Liver (tissue), 9 donors: Measurements from ENCODE around the gene SLC1A5. TPM values are rescaled to one million over a fixed set of nuclear protein-coding genes. Genes with fewer than 3 reads are reported as not detected.

Experiments
- DNase-seq: peaks from one replicate; pipeline ENCODE4 v3.0.0-alpha.2; 2017; ENCODE audit warnings: low spot score
- H3K27ac ChIP-seq, 2 donors: one replicate each; pipeline ENCODE4 v1.7.0; 2013; ENCODE audit warnings: inconsistent platforms in 2 of 2, low read length in 2 of 2, control low read depth in 1 of 2, low read depth in 1 of 2, mild to moderate bottlenecking in 1 of 2
- H3K27me3 ChIP-seq, 4 donors: one replicate each; pipeline versions ENCODE4 v1.6.1 to v1.7.0; 2013; ENCODE audit warnings: low read length in 3 of 4, inconsistent platforms in 1 of 4, mild to moderate bottlenecking in 1 of 4, moderate library complexity in 1 of 4; ENCODE audit not compliant: control insufficient read depth in 4 of 4, insufficient read depth in 4 of 4
- H3K36me3 ChIP-seq, 4 donors: one replicate each; pipeline versions ENCODE4 v1.6.1 to v1.7.0; 2013; ENCODE audit warnings: low read length in 3 of 4, mild to moderate bottlenecking in 3 of 4, low read depth in 1 of 4, moderate library complexity in 1 of 4; ENCODE audit not compliant: control insufficient read depth in 4 of 4, insufficient read depth in 3 of 4
- H3K4me1 ChIP-seq, 4 donors: one replicate each; pipeline versions ENCODE4 v1.6.1 to v1.7.0; 2013; ENCODE audit warnings: low read length in 3 of 4, mild to moderate bottlenecking in 3 of 4, moderate library complexity in 1 of 4; ENCODE audit not compliant: control insufficient read depth in 4 of 4, insufficient read depth in 4 of 4
- H3K4me3 ChIP-seq, 3 donors: one replicate each; pipeline versions ENCODE4 v1.6.1 to v1.7.0; 2013; ENCODE audit warnings: low read length in 3 of 3, control low read depth in 1 of 3, low read depth in 1 of 3, mild to moderate bottlenecking in 1 of 3
- H3K9ac ChIP-seq, 2 donors: one replicate each; pipeline ENCODE4 v1.7.0; 2013; ENCODE audit warnings: low read length in 2 of 2, mild to moderate bottlenecking in 2 of 2, moderate library complexity in 2 of 2, control low read depth in 1 of 2, low read depth in 1 of 2
- H3K9me3 ChIP-seq, 4 donors: one replicate each; pipeline versions ENCODE4 v1.6.1 to v1.7.0; 2013; ENCODE audit warnings: low read length in 3 of 4; ENCODE audit not compliant: control insufficient read depth in 4 of 4
- ATF3 ChIP-seq: IDR thresholded peaks from 2 replicates; pipeline ENCODE4 v1.6.1; 2016; ENCODE audit warnings: antibody characterized with exemption
- CTCF ChIP-seq: fragments of 150-350 bp; IDR thresholded peaks from 2 replicates; pipeline ENCODE4 v1.5.1; 2017; ENCODE audit warnings: improper control_type of control experiment, low read depth, low read length; ENCODE audit not compliant: missing input control
- EGR1 ChIP-seq, 2 donors: IDR thresholded peaks; 2 replicates each; pipeline ENCODE4 v1.6.1; 2016 to 2018; ENCODE audit warnings: antibody characterized with exemption in 2 of 2, low read depth in 2 of 2
- FOXA2 ChIP-seq: IDR thresholded peaks from 2 replicates; pipeline ENCODE4 v1.6.1; 2016; ENCODE audit warnings: antibody characterized with exemption
- GABPA ChIP-seq, 2 donors: IDR thresholded peaks in 1 of 2; conservative IDR thresholded peaks in 1 of 2; 2 replicates each; pipeline ENCODE4 v1.6.1; 2016; ENCODE audit warnings: antibody characterized with exemption in 2 of 2, mild to moderate bottlenecking in 1 of 2, moderate library complexity in 1 of 2
- HNF4A ChIP-seq, 2 donors: conservative IDR thresholded peaks; 2 replicates each; pipeline ENCODE4 v1.6.1; 2016; ENCODE audit warnings: antibody characterized with exemption in 2 of 2, mild to moderate bottlenecking in 2 of 2
- HNF4G ChIP-seq: IDR thresholded peaks from 2 replicates; pipeline ENCODE4 v1.6.1; 2016; ENCODE audit warnings: antibody characterized with exemption
- JUND ChIP-seq, 2 donors: IDR thresholded peaks; 2 replicates each; pipeline ENCODE4 v1.6.1; 2016; ENCODE audit warnings: antibody characterized with exemption in 2 of 2
- MAX ChIP-seq: IDR thresholded peaks from 2 replicates; pipeline ENCODE4 v1.6.1; 2016; ENCODE audit warnings: antibody characterized with exemption
- RAD21 ChIP-seq, 2 donors: IDR thresholded peaks; 2 replicates each; pipeline ENCODE4 v1.6.1; 2016; ENCODE audit warnings: antibody characterized with exemption in 2 of 2, mild to moderate bottlenecking in 2 of 2
- REST ChIP-seq: IDR thresholded peaks from 2 replicates; pipeline ENCODE4 v1.6.1; 2016; ENCODE audit warnings: antibody characterized with exemption, mild to moderate bottlenecking
- RXRA ChIP-seq, 2 donors: IDR thresholded peaks; 2 replicates each; pipeline ENCODE4 v1.6.1; 2017 to 2018; ENCODE audit warnings: antibody characterized with exemption in 2 of 2, mild to moderate bottlenecking in 1 of 2
- SP1 ChIP-seq: IDR thresholded peaks from 2 replicates; pipeline ENCODE4 v1.6.1; 2018; ENCODE audit warnings: antibody characterized with exemption, mild to moderate bottlenecking
- TAF1 ChIP-seq: conservative IDR thresholded peaks from 2 replicates; pipeline ENCODE4 v1.6.1; 2016; ENCODE audit warnings: antibody characterized with exemption, mild to moderate bottlenecking
- YY1 ChIP-seq: IDR thresholded peaks from 2 replicates; pipeline ENCODE4 v1.6.1; 2016; ENCODE audit warnings: antibody characterized with exemption, mild to moderate bottlenecking
- ZBTB33 ChIP-seq: IDR thresholded peaks from 2 replicates; pipeline ENCODE4 v1.6.1; 2016; ENCODE audit warnings: antibody characterized with exemption
- WGBS: extraction: QIAGEN DNeasy Blood & Tissue Kit; methylation state at CpG from one replicate; pipeline ENCODE4 v1.1.7; 2013; 5-methylcytosine and 5-hydroxymethylcytosine counted together
- polyA plus RNA-seq, 2 donors: library from polyadenylated mRNA; stranded (reverse) in 1 of 2; unstranded in 1 of 2; fragments of 200-250 nt in 1 of 2; fragments of >200 nt in 1 of 2; fragmentation: Nextera tagmentation in 1 of 2; extraction: Ambion mirVana in 1 of 2; gene quantifications; one replicate each; pipeline versions ENCODE4 v1.2.1 to v1.2.3, GENCODE V29; 2013 to 2015
- total RNA-seq, 2 donors: library from RNA; depleted of rRNA; stranded (reverse); fragments of >200 nt; gene quantifications; one replicate each; pipeline ENCODE4 v1.2.3, GENCODE V29; 2014
- donor health status: healthy.
- donor health status: healthy.
- donor health status: healthy.
- donor health status: healthy.
- donor health status: healthy.

SLC1A5 gene
- total and polyA plus RNA-seq, 4 donors, result 1.5 to 90.8 (median 6.1) TPM

GRCh38 chr19:46785980-46786235 lies 2.5 kb downstream of the SLC1A5 start:
- Histone ChIP-seq H3K36me3 (no peaks in the 10 kb centered on the region), H3K9ac (no peak overlapping the region), H3K27me3 (peaks cover 0 to 2% (median 0%) of the 10 kb centered on the region in 4 donors), H3K4me3 (peak overlapping the region in 2 of 3 donors; percentile 10 to 59), H3K4me1 (peaks cover 7 to 28% (median 15%) of the 10 kb centered on the region in 4 donors), H3K27ac (peak overlapping the region; percentile 63 to 76), H3K9me3 (no peaks in the 10 kb centered on the region)
- no peak for TF ChIP-seq REST
- TF ChIP-seq RXRA (IDR thresholded peaks at IDR 0.05), result no peak
- TF ChIP-seq FOXA2, result no peak
- TF ChIP-seq HNF4A (conservative IDR thresholded peaks at IDR 0.05), result no peak
- TF ChIP-seq TAF1, result no peak
- no peak for TF ChIP-seq CTCF
- TF ChIP-seq HNF4G, result no peak
- no peak for TF ChIP-seq RAD21 (IDR thresholded peaks at IDR 0.05)
- TF ChIP-seq GABPA (IDR thresholded peaks at IDR 0.05 in 1 of 2, conservative IDR thresholded peaks at IDR 0.05 in 1 of 2), result no peak
- no peak for TF ChIP-seq EGR1 (IDR thresholded peaks at IDR 0.05; ENCODE audit: low read depth in 2 of 2)
- no peak for DNase-seq
- WGBS, result 81% methylated on average over 4 of the region's 4 CpGs

- Histone ChIP-seq H3K27me3 (peaks cover 0 to 2% (median 0%) of the 10 kb centered on the region in 4 donors), H3K9me3 (no peaks in the 10 kb centered on the region), H3K27ac (peak overlapping the region; percentile 63 to 76), H3K36me3 (no peaks in the 10 kb centered on the region), H3K9ac (no peak overlapping the region), H3K4me3 (no peak overlapping the region), H3K4me1 (peaks cover 7 to 28% (median 15%) of the 10 kb centered on the region in 4 donors)
- 82% methylated on average over 19 of the region's 19 CpGs for WGBS
- DNase-seq, result no peak
- TF ChIP-seq JUND (IDR thresholded peaks at IDR 0.05), result no peak
- no peak for TF ChIP-seq RXRA (IDR thresholded peaks at IDR 0.05)
- TF ChIP-seq HNF4A (conservative IDR thresholded peaks at IDR 0.05), result no peak
- TF ChIP-seq YY1, result no peak
- no peak for TF ChIP-seq FOXA2
- TF ChIP-seq MAX, result no peak
- no peak for TF ChIP-seq HNF4G
- no peak for TF ChIP-seq EGR1 (IDR thresholded peaks at IDR 0.05; ENCODE audit: low read depth in 2 of 2)
- no peak for TF ChIP-seq SP1
- TF ChIP-seq REST, result no peak
- no peak for TF ChIP-seq TAF1
- TF ChIP-seq ZBTB33, result no peak
- TF ChIP-seq CTCF, result no peak
- TF ChIP-seq ATF3, result no peak
Observed at GRCh38 chr19:46785054-46785979, 3.1 kb downstream of the SLC1A5 start.
